H1 (cell line): ENCODE data around the gene TRAPPC6A.

Experiments used
- ATF2 ChIP-seq: IDR thresholded peaks from 2 replicates; pipeline ENCODE4 v1.6.1; 2012; ENCODE audit warnings: low read length, inconsistent platforms
- CHD1 ChIP-seq: IDR thresholded peaks from 2 replicates; pipeline ENCODE4 v1.6.1; 2012; ENCODE audit warnings: low read depth, low read length, improper control_type of control experiment
- CTCF ChIP-seq, 3 experiments: IDR thresholded peaks; 1 replicate in 2 of 3; 2 replicates in 1 of 3; pipeline versions ENCODE4 v1.5.1 to v1.6.1; 2011; ENCODE audit warnings: low read length in 3 of 3, mild to moderate bottlenecking in 3 of 3, inconsistent platforms in 2 of 3, low read depth in 1 of 3, moderate library complexity in 1 of 3; ENCODE audit not compliant: insufficient read depth in 1 of 3; ENCODE audit errors: control extremely low read depth in 1 of 3
- EZH2 ChIP-seq: fragments of 200-600 bp; sonication (generic); IDR thresholded peaks from 2 replicates; pipeline ENCODE4 v1.7.1; 2012; ENCODE audit warnings: low read depth, mild to moderate bottlenecking, moderate library complexity, low read length, inconsistent platforms; ENCODE audit not compliant: severe bottlenecking
- JUND ChIP-seq: IDR thresholded peaks from 2 replicates; pipeline ENCODE4 v1.6.1; 2011; ENCODE audit warnings: mild to moderate bottlenecking, improper control_type of control experiment, low read length
- POLR2AphosphoS5 ChIP-seq: IDR thresholded peaks from 2 replicates; pipeline ENCODE4 v1.6.1; 2011; ENCODE audit warnings: low read depth, low read length
- RAD21 ChIP-seq, 2 experiments: IDR thresholded peaks in 1 of 2; conservative IDR thresholded peaks in 1 of 2; 2 replicates each; pipeline ENCODE4 v1.6.1; 2011; ENCODE audit warnings: low read depth in 2 of 2, low read length in 2 of 2, improper control_type of control experiment in 1 of 2, inconsistent platforms in 1 of 2, mild to moderate bottlenecking in 1 of 2, moderate library complexity in 1 of 2
- RFX5 ChIP-seq: IDR thresholded peaks from 2 replicates; pipeline ENCODE4 v1.6.1; 2011; ENCODE audit warnings: low read depth, low read length, improper control_type of control experiment, borderline replicate concordance
- TEAD4 ChIP-seq: IDR thresholded peaks from 2 replicates; pipeline ENCODE4 v1.6.1; 2012; ENCODE audit warnings: low read depth, low read length, inconsistent platforms, mixed read lengths
- YY1 ChIP-seq: IDR thresholded peaks from 2 replicates; pipeline ENCODE4 v1.6.1; 2011; ENCODE audit warnings: low read depth, mild to moderate bottlenecking, low read length

GRCh38 chr19:45147835-45148676, 30.0 kb downstream of the TRAPPC6A start:
- TF ChIP-seq CTCF (IDR thresholded peaks at IDR 0.05; ENCODE audit: control extremely low read depth in 1 of 3, insufficient read depth in 1 of 3, low read depth in 1 of 3, low read length in 3 of 3) (peak; percentile 41 to 67 (median 66)), CHD1 (no peak), POLR2AphosphoS5 (no peak), RAD21 (IDR thresholded peaks at IDR 0.05 in 1 of 2, conservative IDR thresholded peaks at IDR 0.05 in 1 of 2; ENCODE audit: low read depth in 2 of 2, low read length in 2 of 2) (peak; percentile 43 to 58), YY1 (no peak), RFX5 (no peak), TEAD4 (no peak), EZH2 (no peak), ATF2 (no peak), JUND (no peak)
